CD14-positive monocyte (primary cell): Measurements from ENCODE around the gene ERC1. TPM values are rescaled to one million over a fixed set of nuclear protein-coding genes. Genes with fewer than 3 reads are reported as not detected.

Experiments
- DNase-seq, 3 donors: peaks; one replicate each; pipeline ENCODE4 v3.0.0-alpha.2; 2011 to 2022
- H2AFZ ChIP-seq: 2 replicates; pipeline ENCODE4 v1.6.0; 2012; ENCODE audit warnings: mild to moderate bottlenecking, low read depth, low read length, inconsistent platforms; ENCODE audit not compliant: insufficient read depth, poor library complexity, severe bottlenecking
- H3K27ac ChIP-seq, 2 donors: 1 replicate in 1 of 2; 2 replicates in 1 of 2; pipeline ENCODE4 v1.5.1; 2012 to 2013; ENCODE audit warnings: low read length in 2 of 2, control low read depth in 1 of 2, inconsistent platforms in 1 of 2, low read depth in 1 of 2, mild to moderate bottlenecking in 1 of 2
- H3K27me3 ChIP-seq, 2 donors: one replicate each; pipeline versions ENCODE4 v1.6.0 to v1.6.1; 2011 to 2013; ENCODE audit warnings: low read length in 2 of 2; ENCODE audit not compliant: control insufficient read depth in 2 of 2, insufficient read depth in 2 of 2
- H3K36me3 ChIP-seq, 2 donors: replicated peaks in 1 of 2; 1 replicate in 1 of 2; 2 replicates in 1 of 2; pipeline versions ENCODE4 v1.5.1 to v1.6.1; 2012 to 2013; ENCODE audit warnings: low read length in 2 of 2, control low read depth in 1 of 2, inconsistent platforms in 1 of 2, mild to moderate bottlenecking in 1 of 2; ENCODE audit not compliant: insufficient read depth in 2 of 2, control insufficient read depth in 1 of 2
- H3K4me1 ChIP-seq, 2 donors: 1 replicate in 1 of 2; 2 replicates in 1 of 2; pipeline versions ENCODE4 v1.5.1 to v1.6.1; 2012 to 2013; ENCODE audit warnings: low read length in 2 of 2, control low read depth in 1 of 2, inconsistent platforms in 1 of 2, mild to moderate bottlenecking in 1 of 2, moderate library complexity in 1 of 2; ENCODE audit not compliant: insufficient read depth in 2 of 2, control insufficient read depth in 1 of 2
- H3K4me2 ChIP-seq: replicated peaks from 2 replicates; pipeline ENCODE3; 2012; ENCODE audit warnings: low read length, moderate library complexity, mild to moderate bottlenecking; ENCODE audit not compliant: poor library complexity, severe bottlenecking; ENCODE audit errors: extremely low read depth
- H3K4me3 ChIP-seq, 3 experiments: fragments of 200-600 bp in 1 of 3; sonication (generic) in 1 of 3; replicated peaks in 1 of 3; 1 replicate in 2 of 3; 2 replicates in 1 of 3; pipeline ENCODE4 v1.5.1; 2011 to 2013; ENCODE audit warnings: low read length in 3 of 3, mild to moderate bottlenecking in 3 of 3, control low read depth in 2 of 3, low read depth in 2 of 3, inconsistent platforms in 1 of 3, moderate library complexity in 1 of 3
- H3K79me2 ChIP-seq: 2 replicates; pipeline ENCODE4 v1.6.0; 2012; ENCODE audit warnings: mild to moderate bottlenecking, control low read depth, inconsistent platforms, low read length, moderate library complexity; ENCODE audit not compliant: insufficient read depth
- H3K9ac ChIP-seq: 2 replicates; pipeline ENCODE4 v1.6.0; 2017; ENCODE audit warnings: low read length, mild to moderate bottlenecking; ENCODE audit not compliant: insufficient read depth, poor library complexity, severe bottlenecking
- H3K9me3 ChIP-seq, 2 donors: replicated peaks in 1 of 2; 1 replicate in 1 of 2; 2 replicates in 1 of 2; pipeline versions ENCODE4 v1.5.1 to v1.6.1; 2012 to 2013; ENCODE audit warnings: low read length in 2 of 2, control low read depth in 1 of 2; ENCODE audit not compliant: control insufficient read depth in 1 of 2, insufficient read depth in 1 of 2
- H4K20me1 ChIP-seq: 2 replicates; pipeline ENCODE4 v1.6.0; 2012; ENCODE audit warnings: mild to moderate bottlenecking, low read length, control low read depth, moderate library complexity; ENCODE audit not compliant: insufficient read depth
- H3K27ac Mint-ChIP-seq, 7 donors: one replicate each; pipeline ENCODE4 v1.8.0; 2020; ENCODE audit warnings: mild to moderate bottlenecking in 7 of 7, mixed read lengths in 7 of 7, moderate library complexity in 6 of 7, inconsistent platforms in 2 of 7
- H3K27me3 Mint-ChIP-seq, 3 donors: one replicate each; pipeline ENCODE4 v1.8.0; 2021 to 2022; ENCODE audit warnings: low read depth in 3 of 3, mild to moderate bottlenecking in 3 of 3, mixed read lengths in 3 of 3, moderate library complexity in 3 of 3, inconsistent platforms in 1 of 3
- H3K36me3 Mint-ChIP-seq, 2 donors: one replicate each; pipeline ENCODE4 v1.8.0; 2020; ENCODE audit warnings: mixed read lengths in 2 of 2, inconsistent platforms in 1 of 2, mild to moderate bottlenecking in 1 of 2
- H3K4me1 Mint-ChIP-seq: one replicate; pipeline ENCODE4 v1.8.0; 2020; ENCODE audit warnings: mild to moderate bottlenecking, mixed read lengths
- H3K4me3 Mint-ChIP-seq, 2 donors: one replicate each; pipeline ENCODE4 v1.8.0; 2020; ENCODE audit warnings: mild to moderate bottlenecking in 2 of 2, mixed read lengths in 2 of 2, moderate library complexity in 1 of 2
- H3K9me3 Mint-ChIP-seq, 7 donors: one replicate each; pipeline ENCODE4 v1.8.0; 2020 to 2022; ENCODE audit warnings: mixed read lengths in 7 of 7, mild to moderate bottlenecking in 6 of 7, moderate library complexity in 6 of 7, inconsistent platforms in 2 of 7
- CTCF ChIP-seq: fragments of 200-600 bp; IDR thresholded peaks from one replicate; pipeline ENCODE4 v1.8.0; 2022; ENCODE audit warnings: antibody characterized with exemption, mild to moderate bottlenecking
- WGBS: methylation state at CpG from one replicate; pipeline ENCODE4 v1.1.5; 2013; ENCODE audit warnings: missing lambda C conversion rate; ENCODE audit not compliant: insufficient coverage; 5-methylcytosine and 5-hydroxymethylcytosine counted together
- intact Hi-C, 2 donors: fragments of 100-400 bp; cut with micrococcal nuclease; formaldehyde crosslinking; loops; one replicate each; pipeline versions ENCODE4 v1.15.0 to v1.15.1; 2023
- polyA plus RNA-seq, 3 donors: library from polyadenylated mRNA; depleted of rRNA in 1 of 3; unstranded in 2 of 3; stranded (reverse) in 1 of 3; fragments of 300-500 nt in 2 of 3; fragments of >200 nt in 1 of 3; fragmentation: Illumina TruSeq in 2 of 3; gene quantifications; 1 replicate in 2 of 3; 2 replicates in 1 of 3; pipeline ENCODE4 v1.2.3, GENCODE V29; 2012 to 2021

Gene ERC1
- polyA plus RNA-seq, 3 donors, result 4.0 to 14.3 (median 5.1) TPM

GRCh38 chr12:1504895-1505311 lies 513.9 kb downstream of the ERC1 start:
- Mint-ChIP-seq H3K27ac (peak overlapping the region in 2 of 7 donors; percentile 12 to 87), H3K4me1 (peaks cover 14% of the 10 kb centered on the region), H3K27me3 (peaks cover 26 to 49% (median 31%) of the 10 kb centered on the region in 3 donors), H3K4me3 (peak overlapping the region; percentile 83 to 97), H3K9me3 (peaks cover 0 to 7% (median 0%) of the 10 kb centered on the region in 7 donors), H3K36me3 (no peaks in the 10 kb centered on the region)
- Histone ChIP-seq H3K4me2 (peak overlapping the region; percentile 85), H3K79me2 (no peaks in the 10 kb centered on the region), H3K27ac (no peak overlapping the region), H3K27me3 (peaks cover 2 to 18% of the 10 kb centered on the region in 2 donors), H3K4me3 (peak overlapping the region in 2 of 3 experiments; percentile 36 to 75), H3K36me3 (no peaks in the 10 kb centered on the region), H2AFZ (peak overlapping the region; percentile 70), H3K9me3 (no peaks in the 10 kb centered on the region), H3K4me1 (peaks cover 15 to 17% of the 10 kb centered on the region in 2 donors), H4K20me1 (no peaks in the 10 kb centered on the region), H3K9ac (peak overlapping the region; percentile 40)
- DNase-seq, result no peak
- intact Hi-C loops, result no loop called here
- no peak for TF ChIP-seq CTCF
- 36% methylated on average over 12 of the region's 14 CpGs for WGBS

GRCh38 chr12:1505576-1505975 lies 514.6 kb downstream of the ERC1 start:
- H3K4me3 ChIP-seq, result no peak overlapping the region
- no peaks in the 10 kb centered on the region for H3K9me3 ChIP-seq
- peaks cover 2 to 18% of the 10 kb centered on the region in 2 donors for H3K27me3 ChIP-seq
- no peaks in the 10 kb centered on the region for H4K20me1 ChIP-seq
- peaks cover 11% of the 10 kb centered on the region for H3K4me1 Mint-ChIP-seq
- peaks cover 26 to 53% (median 31%) of the 10 kb centered on the region in 3 donors for H3K27me3 Mint-ChIP-seq
- H3K4me3 Mint-ChIP-seq, result peak overlapping the region in 1 of 2 donors; percentile 97
- H2AFZ ChIP-seq, result no peak overlapping the region
- no peak for TF ChIP-seq CTCF
- H3K4me2 ChIP-seq, result no peak overlapping the region
- no peak for DNase-seq
- H3K27ac Mint-ChIP-seq, result no peak overlapping the region
- H3K36me3 Mint-ChIP-seq, result no peaks in the 10 kb centered on the region
- H3K9me3 Mint-ChIP-seq, result peaks cover 0 to 7% (median 0%) of the 10 kb centered on the region in 7 donors
- no peak overlapping the region for H3K27ac ChIP-seq
- H3K4me1 ChIP-seq, result peaks cover 12% of the 10 kb centered on the region in 2 donors
- no peak overlapping the region for H3K9ac ChIP-seq
- H3K79me2 ChIP-seq, result no peaks in the 10 kb centered on the region
- whole genome bisulfite sequencing, result 93% methylated on average over 6 of the region's 10 CpGs
- intact Hi-C loops, result no loop called here
- H3K36me3 ChIP-seq, result no peaks in the 10 kb centered on the region
